GM21576 (cell line): Measurements from ENCODE around the gene SMOC1.

Source experiments
- ATAC-seq: cut with Tn5 transposase; IDR thresholded peaks from one replicate; pipeline ENCODE4 v1.9.1; 2021; ENCODE audit warnings: mild to moderate bottlenecking, moderate library complexity; ENCODE audit not compliant: unreplicated experiment

SMOC1 gene

GRCh38 chr14:70004791-70005190 is 125.6 kb downstream of the SMOC1 start:
- ATAC-seq = no peak

GRCh38 chr14:70005281-70005805 is 126.1 kb downstream of the SMOC1 start:
- no peak for ATAC-seq

- no peak for ATAC-seq
Measured at GRCh38 chr14:70006699-70007098, 127.5 kb downstream of the SMOC1 start.

GRCh38 chr14:70008284-70009262 is 129.4 kb downstream of the SMOC1 start:
- peak; percentile 50 for ATAC-seq

- ATAC-seq = no peak
Measured at GRCh38 chr14:70009961-70010360, 130.7 kb downstream of the SMOC1 start.

- no peak for ATAC-seq
Measured at GRCh38 chr14:70011098-70011497, 131.9 kb downstream of the SMOC1 start.

GRCh38 chr14:70011708-70012107 is 132.5 kb downstream of the SMOC1 start:
- no peak for ATAC-seq

GRCh38 chr14:70013271-70013873 is 134.2 kb downstream of the SMOC1 start:
- no peak for ATAC-seq

- no peak for ATAC-seq
Measured at GRCh38 chr14:70014406-70015095, 135.3 kb downstream of the SMOC1 start.

GRCh38 chr14:70018230-70018629 is 139.0 kb downstream of the SMOC1 start:
- no peak for ATAC-seq

GRCh38 chr14:70018713-70019211 is 139.5 kb downstream of the SMOC1 start:
- ATAC-seq = peak; percentile 65

GRCh38 chr14:70019695-70020094 is 140.5 kb downstream of the SMOC1 start:
- ATAC-seq = no peak

GRCh38 chr14:70020352-70021170 is 141.3 kb downstream of the SMOC1 start:
- no peak for ATAC-seq

GRCh38 chr14:70021548-70022220 is 142.5 kb downstream of the SMOC1 start:
- no peak for ATAC-seq

GRCh38 chr14:70022771-70023445 is 143.7 kb downstream of the SMOC1 start:
- no peak for ATAC-seq

- ATAC-seq = no peak
Measured at GRCh38 chr14:70023871-70024270, 144.7 kb downstream of the SMOC1 start.

- no peak for ATAC-seq
Measured at GRCh38 chr14:70027785-70028428, 148.7 kb downstream of the SMOC1 start.

- ATAC-seq = no peak
Measured at GRCh38 chr14:70029296-70030132, 150.3 kb downstream of the SMOC1 start.
